RWPE2 (cell line): ENCODE results near the gene PDZRN4.

ENCODE experiments used
- ATAC-seq: fragments of 200-7000 bp; cut with Tn5 transposase; 3 replicates; pipeline ENCODE4 v1.9.1; 2021; ENCODE audit warnings: low read depth
- DNase-seq: peaks from one replicate; pipeline ENCODE4 v3.0.0-alpha.2; 2020; ENCODE audit warnings: low spot score
- H3K27ac ChIP-seq: fragments of 450-650 bp; 2 replicates; pipeline ENCODE4 v1.5.1; 2017; ENCODE audit warnings: mild to moderate bottlenecking; ENCODE audit not compliant: poor library complexity, severe bottlenecking
- H3K27me3 ChIP-seq: fragments of 250-450 bp; sonication (Bioruptor Pico); 2 replicates; pipeline ENCODE4 v1.5.1; 2021; ENCODE audit warnings: mild to moderate bottlenecking, moderate library complexity; ENCODE audit not compliant: insufficient read depth, poor library complexity, severe bottlenecking
- H3K36me3 ChIP-seq: fragments of 250-450 bp; sonication (Bioruptor Pico); 2 replicates; pipeline ENCODE4 v1.5.1; 2020; ENCODE audit warnings: low read depth, mild to moderate bottlenecking, moderate library complexity
- H3K4me1 ChIP-seq: fragments of 250-450 bp; sonication (Bioruptor Pico); 2 replicates; pipeline ENCODE4 v1.5.1; 2021; ENCODE audit warnings: mild to moderate bottlenecking, moderate library complexity; ENCODE audit not compliant: insufficient read depth, poor library complexity, severe bottlenecking
- H3K4me3 ChIP-seq: fragments of 250-450 bp; sonication (Bioruptor Pico); 2 replicates; pipeline ENCODE4 v1.5.1; 2021; ENCODE audit warnings: mild to moderate bottlenecking, moderate library complexity; ENCODE audit not compliant: severe bottlenecking
- H3K9me3 ChIP-seq: fragments of 250-450 bp; sonication (Bioruptor Pico); 2 replicates; pipeline ENCODE4 v1.5.1; 2021; ENCODE audit warnings: mild to moderate bottlenecking, moderate library complexity; ENCODE audit not compliant: severe bottlenecking
- TF ChIP-seq, protein P1 (sequence below): fragments of 450-650 bp; IDR thresholded peaks from one replicate; pipeline ENCODE4 v1.5.1; 2017; ENCODE audit warnings: mild to moderate bottlenecking, moderate library complexity; ENCODE audit not compliant: poor library complexity, severe bottlenecking

The PDZRN4 gene

DNA sequence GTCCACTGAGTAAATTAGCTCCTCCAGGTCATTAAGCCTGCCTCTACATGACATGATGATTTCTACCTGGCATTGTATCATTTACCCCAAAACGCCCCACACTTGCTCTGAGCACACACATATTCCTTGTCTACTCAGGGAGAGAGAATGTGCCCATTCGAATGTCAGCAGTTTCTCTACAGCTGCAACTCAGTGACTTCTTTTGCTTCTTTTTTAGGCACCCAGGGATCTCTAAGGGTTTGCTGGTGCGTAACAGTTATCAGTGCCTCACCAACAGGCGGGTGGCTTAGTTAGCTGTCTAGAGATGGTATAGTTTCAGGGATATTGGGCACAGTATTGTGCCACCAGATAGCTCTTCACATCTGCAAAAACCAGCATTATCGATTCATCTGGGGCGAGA, 316.9 kb downstream of the PDZRN4 start:
- no peaks in the 10 kb centered on the region for H3K36me3 ChIP-seq
- peaks cover 3% of the 10 kb centered on the region for H3K27me3 ChIP-seq
- TF ChIP-seq, protein P1, sequence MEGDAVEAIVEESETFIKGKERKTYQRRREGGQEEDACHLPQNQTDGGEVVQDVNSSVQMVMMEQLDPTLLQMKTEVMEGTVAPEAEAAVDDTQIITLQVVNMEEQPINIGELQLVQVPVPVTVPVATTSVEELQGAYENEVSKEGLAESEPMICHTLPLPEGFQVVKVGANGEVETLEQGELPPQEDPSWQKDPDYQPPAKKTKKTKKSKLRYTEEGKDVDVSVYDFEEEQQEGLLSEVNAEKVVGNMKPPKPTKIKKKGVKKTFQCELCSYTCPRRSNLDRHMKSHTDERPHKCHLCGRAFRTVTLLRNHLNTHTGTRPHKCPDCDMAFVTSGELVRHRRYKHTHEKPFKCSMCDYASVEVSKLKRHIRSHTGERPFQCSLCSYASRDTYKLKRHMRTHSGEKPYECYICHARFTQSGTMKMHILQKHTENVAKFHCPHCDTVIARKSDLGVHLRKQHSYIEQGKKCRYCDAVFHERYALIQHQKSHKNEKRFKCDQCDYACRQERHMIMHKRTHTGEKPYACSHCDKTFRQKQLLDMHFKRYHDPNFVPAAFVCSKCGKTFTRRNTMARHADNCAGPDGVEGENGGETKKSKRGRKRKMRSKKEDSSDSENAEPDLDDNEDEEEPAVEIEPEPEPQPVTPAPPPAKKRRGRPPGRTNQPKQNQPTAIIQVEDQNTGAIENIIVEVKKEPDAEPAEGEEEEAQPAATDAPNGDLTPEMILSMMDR = no peak
- DNase-seq (no peak), ATAC-seq (no peak)
- no peak overlapping the region for H3K4me3 ChIP-seq
- H3K4me1 ChIP-seq = no peaks in the 10 kb centered on the region
- H3K27ac ChIP-seq = no peak overlapping the region
- H3K9me3 ChIP-seq = no peaks in the 10 kb centered on the region

DNA sequence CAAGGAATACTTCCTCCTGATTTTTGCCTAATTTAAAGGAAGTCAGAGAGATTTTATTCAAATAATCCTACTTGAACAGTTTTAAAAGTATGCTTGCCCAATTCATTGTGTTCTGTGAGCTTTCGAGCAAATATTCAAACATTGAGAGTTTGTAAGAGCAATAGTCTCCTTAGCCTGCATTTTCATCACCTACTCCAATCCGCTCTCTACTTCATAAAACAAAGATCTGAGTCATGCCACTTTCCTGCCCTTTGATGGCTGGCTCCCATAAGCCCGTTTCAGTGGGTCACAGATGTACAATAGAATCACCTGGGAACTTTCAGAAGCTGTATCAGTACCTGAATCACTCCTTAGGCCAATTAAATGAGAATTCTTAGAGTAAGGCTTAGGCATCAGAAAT, 319.2 kb downstream of the PDZRN4 start:
- Histone ChIP-seq H3K27ac (no peak overlapping the region), H3K27me3 (peaks cover 3% of the 10 kb centered on the region), H3K4me3 (no peak overlapping the region), H3K4me1 (no peaks in the 10 kb centered on the region), H3K9me3 (no peaks in the 10 kb centered on the region), H3K36me3 (no peaks in the 10 kb centered on the region)
- TF ChIP-seq, protein P1 = no peak
- DNase-seq (no peak), ATAC-seq (no peak)

DNA sequence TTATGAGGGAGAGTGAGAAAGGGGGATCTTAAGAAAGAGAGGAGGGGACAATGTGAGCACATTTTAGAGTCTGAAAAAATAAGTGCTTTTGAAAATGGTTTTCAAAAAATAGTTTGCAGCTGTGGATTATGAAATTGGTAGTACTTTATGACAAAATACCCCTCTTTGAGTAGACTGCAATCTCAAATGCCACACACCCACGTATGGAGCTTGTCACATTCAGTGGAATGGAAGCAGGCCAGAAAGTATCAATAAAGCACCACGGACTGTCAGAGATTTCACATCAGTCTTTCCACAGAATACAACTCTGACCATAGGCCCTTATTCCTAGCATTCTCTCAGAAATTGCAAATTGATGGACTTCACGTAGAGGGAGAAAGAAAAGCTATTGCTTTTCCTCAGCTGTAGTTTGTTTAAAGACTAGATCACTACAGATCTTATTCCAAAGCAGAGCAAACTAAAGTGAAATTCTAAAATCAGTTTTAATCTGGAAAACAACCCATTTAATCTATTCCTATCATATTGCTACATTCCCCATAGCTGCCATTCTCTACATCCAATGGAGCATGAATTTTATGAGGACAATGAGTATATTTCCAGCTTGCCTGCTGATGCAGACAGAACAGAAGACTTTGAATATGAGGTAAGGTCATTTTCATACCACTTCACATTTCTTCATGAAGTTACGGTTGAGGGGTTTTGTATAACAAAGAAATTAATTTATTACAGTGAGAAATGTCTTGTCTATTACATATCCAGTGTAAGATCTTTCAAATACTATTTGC, 321.3 kb downstream of the PDZRN4 start:
- Histone ChIP-seq H3K27ac (no peak overlapping the region), H3K4me1 (no peaks in the 10 kb centered on the region), H3K36me3 (no peaks in the 10 kb centered on the region), H3K27me3 (peaks cover 3% of the 10 kb centered on the region), H3K4me3 (no peak overlapping the region), H3K9me3 (no peaks in the 10 kb centered on the region)
- ATAC-seq (no peak), DNase-seq (no peak)
- TF ChIP-seq, protein P1 = no peak

DNA sequence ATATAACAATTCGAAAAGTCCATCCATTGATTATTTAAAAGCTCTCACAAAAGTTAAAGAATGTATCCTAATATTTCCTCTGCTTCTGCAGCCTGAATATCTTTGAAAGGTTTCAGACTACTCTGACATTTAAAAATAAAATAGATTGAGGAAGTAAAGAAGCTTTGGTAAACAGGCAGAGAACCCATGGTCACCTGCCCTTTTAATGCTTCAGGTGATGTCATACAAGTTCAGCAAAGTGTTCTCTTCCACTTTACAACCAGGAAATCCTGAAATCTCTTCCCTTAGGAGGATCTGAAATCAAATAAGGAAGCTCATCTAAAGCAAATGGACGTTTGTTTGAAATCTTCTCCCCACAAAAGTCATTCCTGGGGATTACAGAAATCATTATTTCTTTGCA, 322.4 kb downstream of the PDZRN4 start:
- Histone ChIP-seq H3K9me3 (no peaks in the 10 kb centered on the region), H3K36me3 (no peaks in the 10 kb centered on the region), H3K4me3 (no peak overlapping the region), H3K27me3 (no peaks in the 10 kb centered on the region), H3K27ac (no peak overlapping the region), H3K4me1 (no peaks in the 10 kb centered on the region)
- ATAC-seq (no peak), DNase-seq (no peak)
- TF ChIP-seq, protein P1 = no peak

DNA sequence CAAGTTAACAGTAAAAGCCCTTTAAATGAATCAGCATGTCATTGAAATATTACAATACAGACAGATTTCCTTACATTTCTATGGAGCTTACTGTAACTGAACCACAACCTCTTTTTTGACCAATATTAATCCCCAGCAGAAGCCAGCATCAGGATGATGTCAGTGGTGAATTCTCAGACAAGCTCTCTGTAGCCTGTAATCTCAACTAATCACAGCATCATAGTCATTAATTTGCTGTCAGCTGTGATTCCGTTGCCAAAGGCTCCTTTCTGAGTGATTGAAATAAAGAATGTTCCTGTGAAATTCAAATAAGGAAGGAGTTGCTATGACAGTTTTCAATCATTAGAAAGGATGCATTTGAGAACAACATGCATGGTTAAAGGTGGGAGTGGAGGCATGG, 323.1 kb downstream of the PDZRN4 start:
- no peaks in the 10 kb centered on the region for H3K9me3 ChIP-seq
- H3K4me1 ChIP-seq = no peaks in the 10 kb centered on the region
- no peak overlapping the region for H3K4me3 ChIP-seq
- TF ChIP-seq, protein P1 = no peak
- DNase-seq (no peak), ATAC-seq (no peak)
- no peaks in the 10 kb centered on the region for H3K27me3 ChIP-seq
- no peaks in the 10 kb centered on the region for H3K36me3 ChIP-seq
- H3K27ac ChIP-seq = no peak overlapping the region
